22Rv1 (cell line): ENCODE results near the gene F2.
A peak's percentile ranks its signal among the peaks of the same experiment; 100 is the strongest.

Source experiments
- H3K27ac ChIP-seq: fragments of 450-650 bp; 2 replicates; pipeline ENCODE4 v1.5.1; 2017
- ZFX ChIP-seq: fragments of 450-650 bp; IDR thresholded peaks from 2 replicates; pipeline ENCODE4 v1.6.1; 2017; ENCODE audit warnings: antibody characterized with exemption, borderline replicate concordance
- TF ChIP-seq, protein P1 (sequence below): fragments of 450-650 bp; IDR thresholded peaks from 2 replicates; pipeline ENCODE4 v1.5.1; 2017; ENCODE audit warnings: mild to moderate bottlenecking

Gene F2

DNA sequence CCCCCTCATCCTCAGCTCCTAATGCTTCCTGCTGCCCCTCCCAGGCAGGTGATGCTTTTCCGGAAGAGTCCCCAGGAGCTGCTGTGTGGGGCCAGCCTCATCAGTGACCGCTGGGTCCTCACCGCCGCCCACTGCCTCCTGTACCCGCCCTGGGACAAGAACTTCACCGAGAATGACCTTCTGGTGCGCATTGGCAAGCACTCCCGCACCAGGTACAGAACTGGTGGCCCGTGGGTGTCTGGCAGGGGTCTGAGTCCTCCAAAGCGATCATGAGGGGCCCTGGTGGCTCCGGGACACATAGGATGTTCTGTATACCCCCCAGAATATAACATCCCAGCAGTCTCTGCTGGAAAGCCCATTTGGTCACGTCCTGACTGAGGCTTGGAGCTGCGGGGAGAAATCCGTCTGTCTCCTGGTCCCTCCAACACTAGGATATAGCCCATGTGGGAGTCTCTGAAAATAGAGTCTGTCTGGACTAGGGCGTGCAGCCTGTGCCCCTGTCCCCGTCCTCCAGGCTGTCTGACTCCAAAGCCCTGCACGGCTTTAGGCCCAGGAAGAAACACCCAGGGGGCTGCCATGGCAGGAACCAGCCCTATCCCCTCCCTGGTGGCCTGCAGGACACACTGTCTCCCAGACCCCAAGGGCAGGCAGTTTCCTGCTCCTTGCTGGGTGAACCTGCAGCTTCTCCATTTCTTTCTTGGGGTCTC, 9.1 kb downstream of the F2 start:
- TF ChIP-seq ZFX, result no peak
- TF ChIP-seq, protein P1, sequence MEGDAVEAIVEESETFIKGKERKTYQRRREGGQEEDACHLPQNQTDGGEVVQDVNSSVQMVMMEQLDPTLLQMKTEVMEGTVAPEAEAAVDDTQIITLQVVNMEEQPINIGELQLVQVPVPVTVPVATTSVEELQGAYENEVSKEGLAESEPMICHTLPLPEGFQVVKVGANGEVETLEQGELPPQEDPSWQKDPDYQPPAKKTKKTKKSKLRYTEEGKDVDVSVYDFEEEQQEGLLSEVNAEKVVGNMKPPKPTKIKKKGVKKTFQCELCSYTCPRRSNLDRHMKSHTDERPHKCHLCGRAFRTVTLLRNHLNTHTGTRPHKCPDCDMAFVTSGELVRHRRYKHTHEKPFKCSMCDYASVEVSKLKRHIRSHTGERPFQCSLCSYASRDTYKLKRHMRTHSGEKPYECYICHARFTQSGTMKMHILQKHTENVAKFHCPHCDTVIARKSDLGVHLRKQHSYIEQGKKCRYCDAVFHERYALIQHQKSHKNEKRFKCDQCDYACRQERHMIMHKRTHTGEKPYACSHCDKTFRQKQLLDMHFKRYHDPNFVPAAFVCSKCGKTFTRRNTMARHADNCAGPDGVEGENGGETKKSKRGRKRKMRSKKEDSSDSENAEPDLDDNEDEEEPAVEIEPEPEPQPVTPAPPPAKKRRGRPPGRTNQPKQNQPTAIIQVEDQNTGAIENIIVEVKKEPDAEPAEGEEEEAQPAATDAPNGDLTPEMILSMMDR, result no peak

DNA sequence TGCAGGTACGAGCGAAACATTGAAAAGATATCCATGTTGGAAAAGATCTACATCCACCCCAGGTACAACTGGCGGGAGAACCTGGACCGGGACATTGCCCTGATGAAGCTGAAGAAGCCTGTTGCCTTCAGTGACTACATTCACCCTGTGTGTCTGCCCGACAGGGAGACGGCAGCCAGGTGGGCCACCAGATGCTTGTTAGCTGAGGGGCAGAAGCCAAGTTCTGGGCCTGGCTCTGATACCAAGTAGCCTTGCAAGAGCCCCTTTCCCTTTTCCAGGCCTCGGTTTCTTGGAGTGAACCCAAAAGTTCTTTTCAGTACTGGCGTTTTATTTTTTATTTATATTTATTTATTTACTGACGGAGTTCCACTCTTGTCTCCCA, 9.6 kb downstream of the F2 start:
- TF ChIP-seq, protein P1, result no peak
- TF ChIP-seq ZFX, result no peak
- H3K27ac ChIP-seq, result no peak overlapping the region

More for the DNA sequence above, 9.1 kb downstream of the F2 start:
- H3K27ac ChIP-seq, result no peak overlapping the region

DNA sequence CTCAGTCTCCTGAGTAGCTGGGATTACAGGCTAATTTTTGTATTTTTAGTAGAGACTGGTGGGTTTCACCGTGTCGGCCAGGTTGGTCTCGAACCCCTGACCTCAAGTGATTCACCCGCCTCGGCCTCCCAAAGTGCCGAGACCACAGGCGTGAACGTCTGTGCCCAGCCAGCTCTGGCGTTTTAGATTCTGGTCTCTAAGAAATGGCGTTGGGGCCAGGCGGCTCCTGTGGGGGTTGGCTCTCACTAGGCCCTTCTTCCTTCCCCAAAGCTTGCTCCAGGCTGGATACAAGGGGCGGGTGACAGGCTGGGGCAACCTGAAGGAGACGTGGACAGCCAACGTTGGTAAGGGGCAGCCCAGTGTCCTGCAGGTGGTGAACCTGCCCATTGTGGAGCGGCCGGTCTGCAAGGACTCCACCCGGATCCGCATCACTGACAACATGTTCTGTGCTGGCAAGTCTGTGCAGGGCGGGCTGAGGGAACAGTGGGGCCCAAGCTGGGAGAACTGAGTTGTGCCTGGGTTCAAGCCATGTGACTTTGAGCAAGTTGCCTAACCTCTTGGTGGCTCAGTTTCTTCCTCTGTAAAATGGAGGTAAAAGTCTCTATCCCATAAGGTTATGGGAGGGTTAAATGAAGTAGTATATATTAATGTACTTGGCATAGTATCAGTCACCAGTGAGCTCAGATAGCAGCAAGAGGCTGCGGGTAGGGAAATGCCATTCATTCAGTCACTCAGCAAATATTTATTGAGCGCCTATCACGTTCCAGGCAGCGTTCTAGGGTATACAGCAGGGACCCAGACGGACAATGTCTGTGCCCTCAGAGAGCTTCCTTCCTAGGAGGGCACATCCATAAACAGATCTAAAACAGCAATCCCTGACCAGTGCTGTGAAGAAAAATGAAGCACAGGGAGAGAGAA, 10.4 kb downstream of the F2 start:
- TF ChIP-seq, protein P1, result no peak
- TF ChIP-seq ZFX, result no peak
- H3K27ac ChIP-seq, result no peak overlapping the region

DNA sequence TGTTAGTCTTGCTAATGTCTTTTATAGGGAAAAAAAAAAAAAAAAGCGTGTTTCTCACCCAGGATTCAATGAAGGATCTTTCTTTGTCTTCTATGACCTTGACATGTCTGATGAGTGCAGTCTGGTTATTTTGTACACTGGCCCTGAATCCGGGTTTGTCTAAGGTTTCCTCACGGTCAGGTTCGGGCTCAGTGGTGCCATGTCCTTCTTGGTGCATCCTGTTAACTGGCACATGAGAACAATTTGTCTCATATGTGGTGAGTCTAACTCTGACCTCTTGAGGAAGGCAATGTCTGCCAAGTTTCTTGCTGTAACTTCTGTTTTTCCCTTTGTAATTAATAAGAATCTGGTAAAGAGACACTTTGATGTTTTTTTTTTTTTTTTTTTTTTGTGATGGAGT, 12.5 kb downstream of the F2 start:
- no peak overlapping the region for H3K27ac ChIP-seq
- TF ChIP-seq ZFX, result no peak
- TF ChIP-seq, protein P1, result no peak

DNA sequence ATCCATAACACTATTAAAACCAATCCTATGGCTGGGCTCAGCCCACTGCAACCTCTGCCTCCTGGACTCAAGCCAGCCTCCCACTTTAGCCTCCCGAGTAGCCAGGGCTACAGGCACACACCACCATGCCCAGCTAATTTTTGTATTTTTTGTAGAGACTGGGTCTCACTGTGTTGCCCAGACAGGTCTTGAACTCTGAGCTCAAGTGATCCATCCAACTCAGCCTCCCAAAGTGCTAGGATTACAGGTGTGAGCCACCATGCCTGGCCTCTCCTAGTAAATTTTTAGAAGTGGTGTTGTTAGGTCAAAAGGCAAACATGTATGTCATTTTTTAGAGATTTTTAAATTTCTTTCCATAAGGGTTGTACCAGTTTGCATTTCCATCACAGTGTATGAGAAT, 14.2 kb downstream of the F2 start:
- H3K27ac ChIP-seq, result no peak overlapping the region
- TF ChIP-seq ZFX, result no peak
- TF ChIP-seq, protein P1, result no peak

DNA sequence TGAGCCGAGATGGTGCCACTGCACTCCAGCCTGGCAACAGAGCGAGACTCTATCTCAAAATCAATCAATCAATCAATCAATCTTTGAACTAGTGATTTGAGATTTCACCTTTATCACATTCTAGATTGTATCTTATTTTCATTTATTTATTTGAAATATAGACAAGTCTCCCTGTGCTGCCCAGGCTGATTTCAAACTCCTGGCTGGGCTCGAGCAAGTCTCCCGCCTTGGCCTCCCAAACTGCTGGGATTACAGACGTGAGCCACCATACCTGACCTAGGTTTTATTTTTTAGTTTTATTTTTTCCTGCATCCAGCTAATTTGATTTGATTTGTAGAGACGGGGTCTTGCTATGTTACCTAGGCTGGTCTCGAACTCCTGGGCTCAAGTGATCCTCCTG, 17.1 kb downstream of the F2 start:
- no peak for TF ChIP-seq ZFX
- TF ChIP-seq, protein P1, result no peak
- peak overlapping the region; percentile 34; the same call in 1 of the 2 replicates for H3K27ac ChIP-seq

DNA sequence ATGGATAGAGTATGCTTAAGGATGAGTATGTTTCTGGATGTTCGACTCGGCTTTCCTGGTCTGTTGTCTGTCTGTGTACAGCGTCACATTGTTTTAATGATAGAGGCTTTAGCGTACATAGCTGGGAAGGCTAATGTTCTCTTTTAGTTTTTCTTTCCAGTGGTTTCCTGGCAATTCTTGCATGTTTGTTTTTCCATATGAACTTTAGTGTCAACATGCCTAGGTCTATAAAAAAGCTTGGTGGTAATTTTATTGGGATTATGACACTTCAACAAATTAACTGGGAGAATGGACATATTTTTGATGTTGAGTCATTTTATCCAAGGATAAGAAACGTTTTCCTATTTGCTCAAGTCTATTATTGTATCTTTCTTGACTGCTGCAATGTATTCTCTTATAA, 17.6 kb downstream of the F2 start:
- peak overlapping the region; percentile 34; the same call in 1 of the 2 replicates for H3K27ac ChIP-seq
- TF ChIP-seq, protein P1, result no peak
- no peak for TF ChIP-seq ZFX
